H9 (cell line): ENCODE measurements around the gene TPX2. TPM values are rescaled to one million over a fixed set of nuclear protein-coding genes. Genes with fewer than 3 reads are reported as not detected.

Experiments
- DNase-seq: peaks from one replicate; pipeline ENCODE4 v3.0.0-alpha.2; 2017
- H2AFZ ChIP-seq: one replicate; pipeline ENCODE4 v1.6.1; 2013; ENCODE audit warnings: mild to moderate bottlenecking, low read length, control low read depth, moderate library complexity
- H2AK5ac ChIP-seq: 2 replicates; pipeline ENCODE4 v1.6.1; 2013; ENCODE audit warnings: low read length, control low read depth, mixed read lengths; ENCODE audit not compliant: insufficient read length
- H2BK120ac ChIP-seq: one replicate; pipeline ENCODE4 v1.6.1; 2013; ENCODE audit warnings: low read depth, mild to moderate bottlenecking, low read length, control low read depth, inconsistent platforms; ENCODE audit not compliant: poor library complexity, severe bottlenecking
- H2BK12ac ChIP-seq: 2 replicates; pipeline ENCODE4 v1.6.1; 2013; ENCODE audit warnings: low read length, control low read depth, mixed read lengths, low read depth; ENCODE audit not compliant: insufficient read length
- H2BK15ac ChIP-seq: 2 replicates; pipeline ENCODE4 v1.6.1; 2013; ENCODE audit warnings: low read depth, low read length, control low read depth
- H2BK20ac ChIP-seq: one replicate; pipeline ENCODE4 v1.6.1; 2013; ENCODE audit warnings: low read depth, mild to moderate bottlenecking, low read length, control low read depth, inconsistent platforms; ENCODE audit not compliant: poor library complexity, severe bottlenecking
- H2BK5ac ChIP-seq: 2 replicates; pipeline ENCODE4 v1.6.1; 2013; ENCODE audit warnings: low read length, control low read depth, mixed read lengths; ENCODE audit not compliant: insufficient read length
- H3K14ac ChIP-seq: 2 replicates; pipeline ENCODE4 v1.6.1; 2013; ENCODE audit warnings: low read length, control low read depth; ENCODE audit not compliant: insufficient read depth
- H3K18ac ChIP-seq: 2 replicates; pipeline ENCODE4 v1.6.1; 2013; ENCODE audit warnings: low read depth, mild to moderate bottlenecking, mixed read lengths, low read length, control low read depth; ENCODE audit not compliant: insufficient read length
- H3K23ac ChIP-seq: 2 replicates; pipeline ENCODE4 v1.6.1; 2013; ENCODE audit warnings: low read length, control low read depth, mixed read lengths, low read depth; ENCODE audit not compliant: insufficient read length
- H3K23me2 ChIP-seq: 2 replicates; pipeline ENCODE4 v1.6.1; 2013; ENCODE audit warnings: low read depth, mild to moderate bottlenecking, mixed read lengths, low read length, control low read depth; ENCODE audit not compliant: insufficient read length, poor library complexity, severe bottlenecking
- H3K27ac ChIP-seq: 2 replicates; pipeline ENCODE4 v1.5.1; 2013; ENCODE audit warnings: low read length, control low read depth, mixed read lengths, low read depth; ENCODE audit not compliant: insufficient read length
- H3K27me3 ChIP-seq: 2 replicates; pipeline ENCODE4 v1.6.1; 2013; ENCODE audit warnings: low read length, control low read depth, inconsistent platforms; ENCODE audit not compliant: insufficient read depth
- H3K4ac ChIP-seq: 2 replicates; pipeline ENCODE4 v1.6.1; 2013; ENCODE audit warnings: low read depth, mild to moderate bottlenecking, control low read depth, inconsistent platforms, low read length, moderate library complexity
- H3K4me1 ChIP-seq: 2 replicates; pipeline ENCODE4 v1.6.1; 2013; ENCODE audit warnings: low read length, control low read depth, inconsistent platforms; ENCODE audit not compliant: insufficient read depth
- H3K4me2 ChIP-seq: 2 replicates; pipeline ENCODE4 v1.6.1; 2013; ENCODE audit warnings: low read length, control low read depth, mixed read lengths; ENCODE audit not compliant: insufficient read length, insufficient read depth
- H3K56ac ChIP-seq: 2 replicates; pipeline ENCODE4 v1.6.1; 2013; ENCODE audit warnings: low read depth, mild to moderate bottlenecking, mixed read lengths, low read length, control low read depth; ENCODE audit not compliant: insufficient read length
- H3K79me1 ChIP-seq: 2 replicates; pipeline ENCODE4 v1.6.1; 2013; ENCODE audit warnings: low read depth, mild to moderate bottlenecking, moderate library complexity, low read length, control low read depth, inconsistent platforms; ENCODE audit not compliant: insufficient read depth, poor library complexity, severe bottlenecking
- H3K79me2 ChIP-seq: 2 replicates; pipeline ENCODE4 v1.6.1; 2013; ENCODE audit warnings: low read length, control low read depth, inconsistent platforms; ENCODE audit not compliant: insufficient read depth
- H3K9ac ChIP-seq: 2 replicates; pipeline ENCODE4 v1.6.1; 2013; ENCODE audit warnings: low read length, control low read depth, mixed read lengths; ENCODE audit not compliant: insufficient read length; ENCODE audit errors: extremely low read depth
- H3K9me3 ChIP-seq: one replicate; pipeline ENCODE4 v1.6.1; 2013; ENCODE audit warnings: low read depth, low read length, inconsistent platforms; ENCODE audit not compliant: control insufficient read depth
- H3T11ph ChIP-seq: one replicate; pipeline ENCODE4 v1.6.1; 2013; ENCODE audit warnings: mild to moderate bottlenecking, low read length, control low read depth, inconsistent platforms
- H4K20me1 ChIP-seq: one replicate; pipeline ENCODE4 v1.6.1; 2013; ENCODE audit not compliant: control insufficient read depth, insufficient read length, insufficient read depth
- H4K5ac ChIP-seq: 2 replicates; pipeline ENCODE4 v1.6.1; 2013; ENCODE audit warnings: low read depth, mild to moderate bottlenecking, mixed read lengths, low read length, control low read depth; ENCODE audit not compliant: insufficient read length
- H4K8ac ChIP-seq: replicated peaks from 2 replicates; pipeline ENCODE4 v1.6.1; 2013; ENCODE audit warnings: low read length, control low read depth, mixed read lengths, low read depth; ENCODE audit not compliant: insufficient read length
- H4K91ac ChIP-seq: 2 replicates; pipeline ENCODE4 v1.6.1; 2013; ENCODE audit warnings: low read depth, mild to moderate bottlenecking, moderate library complexity, mixed read lengths, low read length, control low read depth; ENCODE audit not compliant: insufficient read length
- H3K27ac Mint-ChIP-seq, 3 experiments: 2 replicates in 2 of 3; 3 replicates in 1 of 3; pipeline ENCODE4 v1.8.0; 2020 to 2021; ENCODE audit warnings: mixed read lengths in 3 of 3, mild to moderate bottlenecking in 1 of 3, moderate library complexity in 1 of 3
- H3K27me3 Mint-ChIP-seq: 2 replicates; pipeline ENCODE4 v1.8.0; 2021; ENCODE audit warnings: low read depth, mild to moderate bottlenecking, moderate library complexity, mixed read lengths
- H3K36me3 Mint-ChIP-seq, 3 experiments: 2 replicates in 2 of 3; 3 replicates in 1 of 3; pipeline ENCODE4 v1.8.0; 2020 to 2021; ENCODE audit warnings: low read depth in 3 of 3, mixed read lengths in 3 of 3; ENCODE audit not compliant: insufficient read depth in 1 of 3
- H3K4me1 Mint-ChIP-seq, 2 experiments: 2 replicates each; pipeline ENCODE4 v1.8.0; 2020; ENCODE audit warnings: mixed read lengths in 2 of 2
- H3K4me3 Mint-ChIP-seq, 2 experiments: 2 replicates in 1 of 2; 3 replicates in 1 of 2; pipeline ENCODE4 v1.8.0; 2020 to 2021; ENCODE audit warnings: mild to moderate bottlenecking in 2 of 2, mixed read lengths in 2 of 2, moderate library complexity in 1 of 2
- H3K9me3 Mint-ChIP-seq, 2 experiments: 2 replicates in 1 of 2; 3 replicates in 1 of 2; pipeline ENCODE4 v1.8.0; 2020; ENCODE audit warnings: mild to moderate bottlenecking in 2 of 2, mixed read lengths in 2 of 2, moderate library complexity in 1 of 2
- CTCF ChIP-seq: fragments of 200-600 bp; sonication (generic); conservative IDR thresholded peaks from 3 replicates; pipeline ENCODE4 v1.8.0; 2021; ENCODE audit warnings: antibody characterized with exemption, mild to moderate bottlenecking
- WGBS: extraction: QIAGEN DNeasy Blood & Tissue Kit; methylation state at CpG from one replicate; pipeline ENCODE4 v1.1.7; 2013; ENCODE audit warnings: missing lambda C conversion rate, low lambda C conversion rate, mixed read lengths; ENCODE audit not compliant: insufficient read length; ENCODE audit errors: extremely low coverage; 5-methylcytosine and 5-hydroxymethylcytosine counted together
- total RNA-seq: library from RNA; stranded (reverse); gene quantifications from 2 replicates; pipeline ENCODE4 v1.2.1, GENCODE V29; 2021

TPX2 gene
- total RNA-seq, 1 experiment from 2014 or later, result 161 TPM

- H3K36me3 Mint-ChIP-seq, result no peaks in the 10 kb centered on the region
- H3K23ac ChIP-seq, result no peak overlapping the region
- H3K9me3 ChIP-seq, result no peaks in the 10 kb centered on the region
- H2BK15ac ChIP-seq, result no peak overlapping the region
- no peak for TF ChIP-seq CTCF
- no peaks in the 10 kb centered on the region for H3K79me2 ChIP-seq
- H3K23me2 ChIP-seq, result no peaks in the 10 kb centered on the region
- no peak overlapping the region for H2BK12ac ChIP-seq
- H3K27ac ChIP-seq, result no peak overlapping the region
- no peak overlapping the region for H3T11ph ChIP-seq
- H3K4me2 ChIP-seq, result no peak overlapping the region
- no peak overlapping the region for H3K27ac Mint-ChIP-seq
- no peak overlapping the region for H3K9ac ChIP-seq
- H3K27me3 ChIP-seq, result no peaks in the 10 kb centered on the region
- no peak overlapping the region for H3K56ac ChIP-seq
- H3K14ac ChIP-seq, result no peak overlapping the region
- H2AK5ac ChIP-seq, result no peak overlapping the region
- H3K27me3 Mint-ChIP-seq, result no peaks in the 10 kb centered on the region; the same call in 1 of the 2 replicates
- no peaks in the 10 kb centered on the region for H3K79me1 ChIP-seq
- no CpG with 5 or more reads among the region's 9 CpGs for WGBS
- H3K9me3 Mint-ChIP-seq, result no peaks in the 10 kb centered on the region
- no peak overlapping the region for H3K4ac ChIP-seq
- no peak overlapping the region for H3K4me3 Mint-ChIP-seq
- no peaks in the 10 kb centered on the region; the same call in 1 of the 2 replicates for H3K4me1 ChIP-seq
- no peak overlapping the region for H2BK120ac ChIP-seq
- no peak overlapping the region for H4K8ac ChIP-seq
- H2BK5ac ChIP-seq, result no peak overlapping the region
- H3K4me1 Mint-ChIP-seq, result peaks cover 38 to 39% of the 10 kb centered on the region in 2 experiments
- no peak overlapping the region for H2AFZ ChIP-seq
- H4K91ac ChIP-seq, result no peak overlapping the region
- H4K5ac ChIP-seq, result no peak overlapping the region
- no peak overlapping the region for H2BK20ac ChIP-seq
- H4K20me1 ChIP-seq, result no peaks in the 10 kb centered on the region
- no peak overlapping the region for H3K18ac ChIP-seq
- DNase-seq, result no peak
Observed at GRCh38 chr20:31838646-31839292, 99.7 kb downstream of the TPX2 start.
